HG03558 (cell line): ENCODE data around the gene SSTR3.
"Not testable (repeated sequence)": the region's sequence is repeated elsewhere in the genome, so short reads cannot be mapped to it uniquely, and the experiment has no call there.

ENCODE experiments used
- ATAC-seq: cut with Tn5 transposase; IDR thresholded peaks from one replicate; pipeline ENCODE4 v1.9.1; 2021; ENCODE audit warnings: moderate number of reproducible peaks; ENCODE audit not compliant: unreplicated experiment; ENCODE audit errors: extremely low read depth

Gene SSTR3

GRCh38 chr22:37243402-37244113, 31.3 kb upstream of the SSTR3 start:
- no peak for ATAC-seq

GRCh38 chr22:37242395-37242918, 30.2 kb upstream of the SSTR3 start:
- ATAC-seq, result peak; percentile 46

GRCh38 chr22:37241351-37242142, 29.3 kb upstream of the SSTR3 start:
- no peak for ATAC-seq

GRCh38 chr22:37240941-37241320, 28.7 kb upstream of the SSTR3 start:
- ATAC-seq, result no peak

- ATAC-seq, result no peak
These were observed 28.1 kb upstream of the SSTR3 start for GRCh38 chr22:37240240-37240940.

- ATAC-seq, result no peak
These were observed 27.3 kb upstream of the SSTR3 start for GRCh38 chr22:37239336-37240239.

- no peak for ATAC-seq
These were observed 25.3 kb upstream of the SSTR3 start for GRCh38 chr22:37237371-37238268.

- ATAC-seq, result no peak
These were observed 23.8 kb upstream of the SSTR3 start for GRCh38 chr22:37235897-37236607.

GRCh38 chr22:37234736-37235711, 22.7 kb upstream of the SSTR3 start:
- ATAC-seq, result no peak

- no peak for ATAC-seq
These were observed 21.7 kb upstream of the SSTR3 start for GRCh38 chr22:37233751-37234631.

GRCh38 chr22:37233371-37233750, 21.1 kb upstream of the SSTR3 start:
- ATAC-seq, result not testable (repeated sequence)

GRCh38 chr22:37232140-37232998, 20.1 kb upstream of the SSTR3 start:
- ATAC-seq, result no peak

- ATAC-seq, result no peak
These were observed 19.3 kb upstream of the SSTR3 start for GRCh38 chr22:37231406-37232139.

GRCh38 chr22:37230673-37231405, 18.6 kb upstream of the SSTR3 start:
- no peak for ATAC-seq
